HPDE6-E6E7 (cell line): ENCODE results near the gene LRBA.
"Not testable (repeated sequence)": the region's sequence is repeated elsewhere in the genome, so short reads cannot be mapped to it uniquely, and the experiment has no call there.

Experiments used
- DNase-seq: peaks from one replicate; pipeline ENCODE4 v3.0.0; 2011; ENCODE audit warnings: missing footprints; ENCODE audit errors: extremely low spot score

Gene LRBA

GRCh38 chr4:150743564-150744342 is 271.3 kb downstream of the LRBA start:
- DNase-seq, result no peak

- DNase-seq, result not testable (repeated sequence)
Observed at GRCh38 chr4:150742930-150743329, 272.2 kb downstream of the LRBA start.

GRCh38 chr4:150739591-150739990 is 275.5 kb downstream of the LRBA start:
- no peak for DNase-seq

- no peak for DNase-seq
Observed at GRCh38 chr4:150725957-150726523, 289.0 kb downstream of the LRBA start.

GRCh38 chr4:150723727-150724411 is 291.2 kb downstream of the LRBA start:
- no peak for DNase-seq

- no peak for DNase-seq
Observed at GRCh38 chr4:150722908-150723362, 292.1 kb downstream of the LRBA start.

- DNase-seq, result no peak
Observed at GRCh38 chr4:150720973-150721518, 294.0 kb downstream of the LRBA start.

GRCh38 chr4:150717952-150718351 is 297.1 kb downstream of the LRBA start:
- DNase-seq, result no peak

- no peak for DNase-seq
Observed at GRCh38 chr4:150714462-150715438, 300.3 kb downstream of the LRBA start.

GRCh38 chr4:150713251-150713650 is 301.8 kb downstream of the LRBA start:
- DNase-seq, result no peak

GRCh38 chr4:150710770-150711375 is 304.2 kb downstream of the LRBA start:
- no peak for DNase-seq

GRCh38 chr4:150708004-150708403 is 307.1 kb downstream of the LRBA start:
- no peak for DNase-seq

- DNase-seq, result no peak
Observed at GRCh38 chr4:150699599-150699998, 315.5 kb downstream of the LRBA start.

- DNase-seq, result no peak
Observed at GRCh38 chr4:150695162-150695561, 319.9 kb downstream of the LRBA start.

GRCh38 chr4:150694438-150694837 is 320.6 kb downstream of the LRBA start:
- no peak for DNase-seq

- no peak for DNase-seq
Observed at GRCh38 chr4:150683775-150684350, 331.2 kb downstream of the LRBA start.

- no peak for DNase-seq
Observed at GRCh38 chr4:150682126-150682525, 333.0 kb downstream of the LRBA start.

GRCh38 chr4:150681063-150681462 is 334.0 kb downstream of the LRBA start:
- DNase-seq, result no peak

- DNase-seq, result no peak
Observed at GRCh38 chr4:150680651-150681050, 334.4 kb downstream of the LRBA start.

- DNase-seq, result no peak
Observed at GRCh38 chr4:150679765-150680343, 335.2 kb downstream of the LRBA start.
